HCT116 (cell line): ENCODE results near the gene SLC16A4. TPM values are rescaled to one million over a fixed set of nuclear protein-coding genes. Genes with fewer than 3 reads are reported as not detected.

ENCODE experiments used
- ATAC-seq: fragments of 200-7000 bp; cut with Tn5 transposase; 2 replicates; pipeline ENCODE4 v1.9.1; 2020; ENCODE audit warnings: mild to moderate bottlenecking, moderate library complexity
- BruUV-seq: library from RNA; stranded (reverse); fragments of 400-500 nt; replicated peaks from 2 replicates; lab custom pipeline; 2021; lab: Mats Ljungman, UMichigan
- CTCF ChIA-PET: fragments of 300-600 bp; sonication (Branson Sonifier 250); formaldehyde crosslinking; loops from one replicate; lab custom pipeline; 2021; ENCODE audit warnings: antibody characterized with exemption; lab: Charles Lee
- POLR2A ChIA-PET: fragments of 300-600, 350-600 bp; sonication (Branson Sonifier 250); formaldehyde crosslinking; loops from one replicate; lab custom pipeline; 2021; ENCODE audit warnings: antibody characterized with exemption; lab: Charles Lee
- RAD21 ChIA-PET, 2 experiments: fragments of 300-600 bp; sonication (Branson Sonifier 250); formaldehyde crosslinking; loops; one replicate each; lab custom pipeline; 2023; ENCODE audit warnings: low total read pairs in 2 of 2; ENCODE audit not compliant: uncharacterized antibody in 2 of 2, unreplicated experiment in 2 of 2, low non-redundant PET in 1 of 2; lab: Charles Lee
- DNase-seq: peaks from one replicate; pipeline ENCODE4 v3.0.0-alpha.2; 2010; ENCODE audit warnings: low read depth, low spot score
- H2AFZ ChIP-seq: fragments of 200-600 bp; shearing (Covaris generic), sonication (generic); 2 replicates; pipeline ENCODE4 v1.6.1; 2017; ENCODE audit warnings: low read depth, mixed run types, mixed read lengths, antibody characterized with exemption, low read length; ENCODE audit not compliant: poor library complexity, severe bottlenecking
- H3K27ac ChIP-seq: 2 replicates; pipeline ENCODE4 v1.5.1; 2012; ENCODE audit warnings: low read depth, low read length
- H3K27me3 ChIP-seq: fragments of 200-600 bp; sonication (generic); 2 replicates; pipeline ENCODE4 v1.6.1; 2016; ENCODE audit warnings: mixed run types, low read length, mixed read lengths; ENCODE audit not compliant: insufficient read depth
- H3K36me3 ChIP-seq, 2 experiments: fragments of 200-500 bp in 1 of 2; fragments of 200-600 bp in 1 of 2; sonication (Bioruptor generic) in 1 of 2; sonication (generic) in 1 of 2; 2 replicates each; pipeline versions ENCODE4 v1.5.1 to v1.6.1; 2014 to 2016; ENCODE audit warnings: low read length in 2 of 2, inconsistent platforms in 1 of 2, mixed read lengths in 1 of 2, mixed run types in 1 of 2; ENCODE audit not compliant: insufficient read depth in 2 of 2, control insufficient read depth in 1 of 2
- H3K4me1 ChIP-seq, 2 experiments: fragments of 200-600 bp in 1 of 2; sonication (generic) in 1 of 2; 2 replicates each; pipeline versions ENCODE4 v1.5.1 to v1.6.1; 2012 to 2017; ENCODE audit warnings: low read length in 2 of 2, inconsistent platforms in 1 of 2, mild to moderate bottlenecking in 1 of 2, mixed read lengths in 1 of 2, mixed run types in 1 of 2, moderate library complexity in 1 of 2; ENCODE audit not compliant: insufficient read depth in 2 of 2, control insufficient read depth in 1 of 2
- H3K4me2 ChIP-seq: fragments of 200-600 bp; sonication (generic); 2 replicates; pipeline ENCODE4 v1.6.1; 2017; ENCODE audit warnings: mixed run types, low read length, mixed read lengths
- H3K4me3 ChIP-seq, 2 experiments: fragments of 200-600 bp in 1 of 2; sonication (generic) in 1 of 2; replicated peaks in 1 of 2; 2 replicates each; pipeline ENCODE4 v1.5.1; 2011 to 2016; ENCODE audit warnings: low read length in 2 of 2, control low read depth in 1 of 2, low read depth in 1 of 2, mild to moderate bottlenecking in 1 of 2, mixed read lengths in 1 of 2, mixed run types in 1 of 2
- H3K79me2 ChIP-seq: fragments of 200-600 bp; sonication (generic); 2 replicates; pipeline ENCODE4 v1.6.1; 2017; ENCODE audit warnings: mild to moderate bottlenecking, mixed run types, low read length, moderate library complexity, mixed read lengths; ENCODE audit not compliant: insufficient read depth
- H3K9ac ChIP-seq: fragments of 200-600 bp; sonication (generic); 2 replicates; pipeline ENCODE4 v1.6.1; 2016; ENCODE audit warnings: low read length, mixed read lengths
- H3K9me2 ChIP-seq: fragments of 200-600 bp; sonication (generic), shearing (Covaris generic); 2 replicates; pipeline ENCODE4 v1.6.1; 2017; ENCODE audit warnings: mixed run types, mild to moderate bottlenecking, moderate library complexity; ENCODE audit not compliant: insufficient read depth
- H3K9me3 ChIP-seq, 2 experiments: fragments of 200-500 bp in 1 of 2; fragments of 200-600 bp in 1 of 2; sonication (Bioruptor generic) in 1 of 2; sonication (generic) in 1 of 2; 2 replicates each; pipeline ENCODE4 v1.6.1; 2014 to 2017; ENCODE audit warnings: low read length in 2 of 2, mixed read lengths in 2 of 2, inconsistent platforms in 1 of 2, low read depth in 1 of 2, mild to moderate bottlenecking in 1 of 2, mixed run types in 1 of 2, moderate library complexity in 1 of 2; ENCODE audit not compliant: control insufficient read depth in 1 of 2, insufficient read depth in 1 of 2
- H4K20me1 ChIP-seq: fragments of 200-600 bp; sonication (generic), shearing (Covaris generic); 2 replicates; pipeline ENCODE4 v1.6.1; 2017; ENCODE audit warnings: mixed run types, mild to moderate bottlenecking, moderate library complexity; ENCODE audit not compliant: insufficient read depth
- CBX3 ChIP-seq: IDR thresholded peaks from 2 replicates; pipeline ENCODE4 v1.6.1; 2012; ENCODE audit warnings: low read depth
- EGR1 ChIP-seq: IDR thresholded peaks from 2 replicates; pipeline ENCODE4 v1.6.1; 2012; ENCODE audit warnings: low read depth
- ELF1 ChIP-seq: IDR thresholded peaks from 2 replicates; pipeline ENCODE4 v1.6.1; 2012; ENCODE audit warnings: low read depth, borderline replicate concordance
- EZH2 ChIP-seq: fragments of 200-600 bp; sonication (generic); IDR thresholded peaks from 2 replicates; pipeline ENCODE4 v1.6.1; 2017; ENCODE audit warnings: antibody characterized with exemption, mixed run types
- EZH2phosphoT487 ChIP-seq: fragments of 200-600 bp; IDR thresholded peaks from 2 replicates; pipeline ENCODE4 v1.6.1; 2018; ENCODE audit warnings: antibody characterized with exemption, borderline replicate concordance
- FOSL1 ChIP-seq: IDR thresholded peaks from 2 replicates; pipeline ENCODE4 v1.6.1; 2012; ENCODE audit warnings: low read depth
- JUND ChIP-seq: IDR thresholded peaks from 2 replicates; pipeline ENCODE4 v1.6.1; 2012
- POLR2A ChIP-seq: IDR thresholded peaks from 2 replicates; pipeline ENCODE4 v1.7.0; 2011; ENCODE audit warnings: borderline replicate concordance; ENCODE audit not compliant: insufficient read depth, insufficient read length; ENCODE audit errors: extremely low read depth
- RAD21 ChIP-seq: IDR thresholded peaks from 2 replicates; pipeline ENCODE4 v1.6.1; 2012; ENCODE audit warnings: low read depth, mild to moderate bottlenecking
- SIN3A ChIP-seq: IDR thresholded peaks from 2 replicates; pipeline ENCODE4 v1.6.1; 2012; ENCODE audit warnings: low read depth
- SP1 ChIP-seq: IDR thresholded peaks from 2 replicates; pipeline ENCODE4 v1.6.1; 2012; ENCODE audit warnings: low read depth
- SRF ChIP-seq: IDR thresholded peaks from 2 replicates; pipeline ENCODE4 v1.6.1; 2012; ENCODE audit warnings: low read depth
- ZNF274 ChIP-seq: fragments of 200-500 bp; sonication (Bioruptor generic); IDR thresholded peaks from 2 replicates; pipeline ENCODE4 v1.6.1; 2014; ENCODE audit warnings: mild to moderate bottlenecking, low read depth, low read length, inconsistent platforms
- intact Hi-C: fragments of 100-400 bp; cut with micrococcal nuclease; formaldehyde crosslinking; loops from 2 replicates; pipeline ENCODE4 v1.10.0; 2022
- total RNA-seq: library from RNA; stranded (reverse); gene quantifications from one replicate; pipeline ENCODE4 v1.2.1, GENCODE V29; 2021; ENCODE audit not compliant: unreplicated experiment
- TF ChIP-seq, protein P1 (sequence below): IDR thresholded peaks from 2 replicates; pipeline ENCODE4 v1.6.1; 2012; ENCODE audit warnings: low read depth

The SLC16A4 gene
- total RNA-seq, 1 experiment from 2014 or later = 0.20 TPM

DNA sequence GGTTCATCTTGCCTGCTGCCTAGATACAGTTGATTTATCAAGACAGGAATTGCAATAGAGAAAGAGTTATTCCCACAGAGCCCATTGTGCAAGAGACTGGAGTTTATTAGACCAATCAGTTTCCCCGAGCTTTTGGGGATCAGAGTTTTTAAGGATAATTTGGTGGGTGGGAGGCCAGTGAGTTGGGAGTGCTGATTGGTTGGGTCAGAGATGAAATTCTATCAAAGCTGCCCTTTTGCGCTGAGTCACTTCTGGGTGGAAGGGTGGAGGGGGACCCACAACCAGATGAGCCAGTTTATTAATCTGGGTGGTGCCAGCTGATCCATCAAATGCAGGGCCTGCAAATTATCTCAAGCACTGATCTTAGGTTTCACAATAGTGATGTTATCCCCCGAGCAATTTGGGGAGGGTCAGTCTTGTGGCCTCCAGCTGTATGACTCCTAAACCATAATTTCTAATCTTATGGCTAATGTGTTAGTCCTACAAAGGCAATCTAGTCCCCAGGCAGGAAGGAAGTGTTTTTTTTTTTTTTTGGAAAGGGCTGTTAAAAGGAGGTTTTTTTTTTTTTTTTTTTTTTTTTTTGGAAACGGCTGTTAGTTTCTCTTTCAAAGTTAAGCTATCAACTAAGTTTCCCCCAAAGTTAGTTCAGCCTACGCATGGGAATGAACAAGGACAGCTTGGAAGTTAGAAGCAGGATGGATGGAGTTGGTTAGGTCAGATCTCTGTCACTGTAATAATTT is 7.4 kb downstream of the SLC16A4 start:
- RAD21 ChIA-PET = no interaction called here

More for the DNA sequence above, 7.4 kb downstream of the SLC16A4 start:
- ChIA-PET CTCF (no interaction called here), POLR2A (no interaction called here)
- H3K79me2 ChIP-seq = no peaks in the 10 kb centered on the region
- H3K4me1 ChIP-seq = peaks cover 0 to 9% of the 10 kb centered on the region in 2 experiments; a peak in 1 of 4 replicates
- no TSS peak for BruUV-seq
- H3K9ac ChIP-seq = no peak overlapping the region
- H3K4me3 ChIP-seq = no peak overlapping the region
- no peak overlapping the region for H3K4me2 ChIP-seq
- TF ChIP-seq SIN3A (no peak), SP1 (no peak), CBX3 (no peak), POLR2A (no peak), JUND (no peak), ELF1 (no peak), EZH2 (no peak), EZH2phosphoT487 (no peak), ZNF274 (no peak), SRF (no peak), FOSL1 (no peak), RAD21 (no peak), EGR1 (no peak)
- TF ChIP-seq, protein P1, sequence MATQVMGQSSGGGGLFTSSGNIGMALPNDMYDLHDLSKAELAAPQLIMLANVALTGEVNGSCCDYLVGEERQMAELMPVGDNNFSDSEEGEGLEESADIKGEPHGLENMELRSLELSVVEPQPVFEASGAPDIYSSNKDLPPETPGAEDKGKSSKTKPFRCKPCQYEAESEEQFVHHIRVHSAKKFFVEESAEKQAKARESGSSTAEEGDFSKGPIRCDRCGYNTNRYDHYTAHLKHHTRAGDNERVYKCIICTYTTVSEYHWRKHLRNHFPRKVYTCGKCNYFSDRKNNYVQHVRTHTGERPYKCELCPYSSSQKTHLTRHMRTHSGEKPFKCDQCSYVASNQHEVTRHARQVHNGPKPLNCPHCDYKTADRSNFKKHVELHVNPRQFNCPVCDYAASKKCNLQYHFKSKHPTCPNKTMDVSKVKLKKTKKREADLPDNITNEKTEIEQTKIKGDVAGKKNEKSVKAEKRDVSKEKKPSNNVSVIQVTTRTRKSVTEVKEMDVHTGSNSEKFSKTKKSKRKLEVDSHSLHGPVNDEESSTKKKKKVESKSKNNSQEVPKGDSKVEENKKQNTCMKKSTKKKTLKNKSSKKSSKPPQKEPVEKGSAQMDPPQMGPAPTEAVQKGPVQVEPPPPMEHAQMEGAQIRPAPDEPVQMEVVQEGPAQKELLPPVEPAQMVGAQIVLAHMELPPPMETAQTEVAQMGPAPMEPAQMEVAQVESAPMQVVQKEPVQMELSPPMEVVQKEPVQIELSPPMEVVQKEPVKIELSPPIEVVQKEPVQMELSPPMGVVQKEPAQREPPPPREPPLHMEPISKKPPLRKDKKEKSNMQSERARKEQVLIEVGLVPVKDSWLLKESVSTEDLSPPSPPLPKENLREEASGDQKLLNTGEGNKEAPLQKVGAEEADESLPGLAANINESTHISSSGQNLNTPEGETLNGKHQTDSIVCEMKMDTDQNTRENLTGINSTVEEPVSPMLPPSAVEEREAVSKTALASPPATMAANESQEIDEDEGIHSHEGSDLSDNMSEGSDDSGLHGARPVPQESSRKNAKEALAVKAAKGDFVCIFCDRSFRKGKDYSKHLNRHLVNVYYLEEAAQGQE = no peak
- DNase-seq (no peak), ATAC-seq (no peak)
- H2AFZ ChIP-seq = no peak overlapping the region
- peaks cover 7 to 8% of the 10 kb centered on the region in 2 experiments; a peak in 3 of 4 replicates for H3K36me3 ChIP-seq
- intact Hi-C loops = no loop called here
- H3K9me3 ChIP-seq = no peaks in the 10 kb centered on the region
- no peaks in the 10 kb centered on the region for H3K27me3 ChIP-seq
- no peaks in the 10 kb centered on the region for H4K20me1 ChIP-seq
- no peak overlapping the region for H3K27ac ChIP-seq
- H3K9me2 ChIP-seq = no peaks in the 10 kb centered on the region
